HCT116 (cell line): Measurements from ENCODE around the gene CCN5. TPM values are rescaled to one million over a fixed set of nuclear protein-coding genes. Genes with fewer than 3 reads are reported as not detected.
A peak's percentile ranks its signal among the peaks of the same experiment; 100 is the strongest.

Source experiments
- ATAC-seq: fragments of 200-7000 bp; cut with Tn5 transposase; 2 replicates; pipeline ENCODE4 v1.9.1; 2020; ENCODE audit warnings: mild to moderate bottlenecking, moderate library complexity
- BruUV-seq: library from RNA; stranded (reverse); fragments of 400-500 nt; replicated peaks from 2 replicates; lab custom pipeline; 2021; lab: Mats Ljungman, UMichigan
- CTCF ChIA-PET: fragments of 300-600 bp; sonication (Branson Sonifier 250); formaldehyde crosslinking; loops from one replicate; lab custom pipeline; 2021; ENCODE audit warnings: antibody characterized with exemption; lab: Charles Lee
- POLR2A ChIA-PET: fragments of 300-600, 350-600 bp; sonication (Branson Sonifier 250); formaldehyde crosslinking; loops from one replicate; lab custom pipeline; 2021; ENCODE audit warnings: antibody characterized with exemption; lab: Charles Lee
- RAD21 ChIA-PET, 2 experiments: fragments of 300-600 bp; sonication (Branson Sonifier 250); formaldehyde crosslinking; loops; one replicate each; lab custom pipeline; 2023; ENCODE audit warnings: low total read pairs in 2 of 2; ENCODE audit not compliant: uncharacterized antibody in 2 of 2, unreplicated experiment in 2 of 2, low non-redundant PET in 1 of 2; lab: Charles Lee
- DNase-seq: peaks from one replicate; pipeline ENCODE4 v3.0.0-alpha.2; 2010; ENCODE audit warnings: low read depth, low spot score
- H2AFZ ChIP-seq: fragments of 200-600 bp; shearing (Covaris generic), sonication (generic); 2 replicates; pipeline ENCODE4 v1.6.1; 2017; ENCODE audit warnings: low read depth, mixed run types, mixed read lengths, antibody characterized with exemption, low read length; ENCODE audit not compliant: poor library complexity, severe bottlenecking
- H3K27ac ChIP-seq: 2 replicates; pipeline ENCODE4 v1.5.1; 2012; ENCODE audit warnings: low read depth, low read length
- H3K27me3 ChIP-seq: fragments of 200-600 bp; sonication (generic); 2 replicates; pipeline ENCODE4 v1.6.1; 2016; ENCODE audit warnings: mixed run types, low read length, mixed read lengths; ENCODE audit not compliant: insufficient read depth
- H3K36me3 ChIP-seq, 2 experiments: fragments of 200-500 bp in 1 of 2; fragments of 200-600 bp in 1 of 2; sonication (Bioruptor generic) in 1 of 2; sonication (generic) in 1 of 2; 2 replicates each; pipeline versions ENCODE4 v1.5.1 to v1.6.1; 2014 to 2016; ENCODE audit warnings: low read length in 2 of 2, inconsistent platforms in 1 of 2, mixed read lengths in 1 of 2, mixed run types in 1 of 2; ENCODE audit not compliant: insufficient read depth in 2 of 2, control insufficient read depth in 1 of 2
- H3K4me1 ChIP-seq, 2 experiments: fragments of 200-600 bp in 1 of 2; sonication (generic) in 1 of 2; 2 replicates each; pipeline versions ENCODE4 v1.5.1 to v1.6.1; 2012 to 2017; ENCODE audit warnings: low read length in 2 of 2, inconsistent platforms in 1 of 2, mild to moderate bottlenecking in 1 of 2, mixed read lengths in 1 of 2, mixed run types in 1 of 2, moderate library complexity in 1 of 2; ENCODE audit not compliant: insufficient read depth in 2 of 2, control insufficient read depth in 1 of 2
- H3K4me2 ChIP-seq: fragments of 200-600 bp; sonication (generic); 2 replicates; pipeline ENCODE4 v1.6.1; 2017; ENCODE audit warnings: mixed run types, low read length, mixed read lengths
- H3K4me3 ChIP-seq, 2 experiments: fragments of 200-600 bp in 1 of 2; sonication (generic) in 1 of 2; replicated peaks in 1 of 2; 2 replicates each; pipeline ENCODE4 v1.5.1; 2011 to 2016; ENCODE audit warnings: low read length in 2 of 2, control low read depth in 1 of 2, low read depth in 1 of 2, mild to moderate bottlenecking in 1 of 2, mixed read lengths in 1 of 2, mixed run types in 1 of 2
- H3K79me2 ChIP-seq: fragments of 200-600 bp; sonication (generic); 2 replicates; pipeline ENCODE4 v1.6.1; 2017; ENCODE audit warnings: mild to moderate bottlenecking, mixed run types, low read length, moderate library complexity, mixed read lengths; ENCODE audit not compliant: insufficient read depth
- H3K9ac ChIP-seq: fragments of 200-600 bp; sonication (generic); 2 replicates; pipeline ENCODE4 v1.6.1; 2016; ENCODE audit warnings: low read length, mixed read lengths
- H3K9me2 ChIP-seq: fragments of 200-600 bp; sonication (generic), shearing (Covaris generic); 2 replicates; pipeline ENCODE4 v1.6.1; 2017; ENCODE audit warnings: mixed run types, mild to moderate bottlenecking, moderate library complexity; ENCODE audit not compliant: insufficient read depth
- H3K9me3 ChIP-seq, 2 experiments: fragments of 200-500 bp in 1 of 2; fragments of 200-600 bp in 1 of 2; sonication (Bioruptor generic) in 1 of 2; sonication (generic) in 1 of 2; 2 replicates each; pipeline ENCODE4 v1.6.1; 2014 to 2017; ENCODE audit warnings: low read length in 2 of 2, mixed read lengths in 2 of 2, inconsistent platforms in 1 of 2, low read depth in 1 of 2, mild to moderate bottlenecking in 1 of 2, mixed run types in 1 of 2, moderate library complexity in 1 of 2; ENCODE audit not compliant: control insufficient read depth in 1 of 2, insufficient read depth in 1 of 2
- H4K20me1 ChIP-seq: fragments of 200-600 bp; sonication (generic), shearing (Covaris generic); 2 replicates; pipeline ENCODE4 v1.6.1; 2017; ENCODE audit warnings: mixed run types, mild to moderate bottlenecking, moderate library complexity; ENCODE audit not compliant: insufficient read depth
- CBX3 ChIP-seq: IDR thresholded peaks from 2 replicates; pipeline ENCODE4 v1.6.1; 2012; ENCODE audit warnings: low read depth
- CEBPB ChIP-seq: IDR thresholded peaks from 2 replicates; pipeline ENCODE4 v1.6.1; 2012; ENCODE audit warnings: low read depth
- CTCF ChIP-seq, 3 experiments: fragments of 200-600 bp in 1 of 3; sonication (generic) in 1 of 3; IDR thresholded peaks in 2 of 3; conservative IDR thresholded peaks in 1 of 3; 2 replicates each; pipeline ENCODE4 v1.5.1; 2012 to 2017; ENCODE audit warnings: low read depth in 2 of 3, low read length in 2 of 3, antibody characterized with exemption in 1 of 3, borderline replicate concordance in 1 of 3, control low read depth in 1 of 3, mild to moderate bottlenecking in 1 of 3, mixed read lengths in 1 of 3, mixed run types in 1 of 3, moderate library complexity in 1 of 3; ENCODE audit not compliant: insufficient read depth in 1 of 3
- EGR1 ChIP-seq: IDR thresholded peaks from 2 replicates; pipeline ENCODE4 v1.6.1; 2012; ENCODE audit warnings: low read depth
- EZH2 ChIP-seq: fragments of 200-600 bp; sonication (generic); IDR thresholded peaks from 2 replicates; pipeline ENCODE4 v1.6.1; 2017; ENCODE audit warnings: antibody characterized with exemption, mixed run types
- FOSL1 ChIP-seq: IDR thresholded peaks from 2 replicates; pipeline ENCODE4 v1.6.1; 2012; ENCODE audit warnings: low read depth
- ZFX ChIP-seq: fragments of 450-650 bp; IDR thresholded peaks from 2 replicates; pipeline ENCODE4 v1.6.1; 2017
- intact Hi-C: fragments of 100-400 bp; cut with micrococcal nuclease; formaldehyde crosslinking; loops from 2 replicates; pipeline ENCODE4 v1.10.0; 2022
- total RNA-seq: library from RNA; stranded (reverse); gene quantifications from one replicate; pipeline ENCODE4 v1.2.1, GENCODE V29; 2021; ENCODE audit not compliant: unreplicated experiment
- TF ChIP-seq, protein P1 (sequence below): IDR thresholded peaks from 2 replicates; pipeline ENCODE4 v1.6.1; 2012; ENCODE audit warnings: low read depth

The CCN5 gene
- total RNA-seq, 1 experiment from 2014 or later: 0.20 TPM

DNA sequence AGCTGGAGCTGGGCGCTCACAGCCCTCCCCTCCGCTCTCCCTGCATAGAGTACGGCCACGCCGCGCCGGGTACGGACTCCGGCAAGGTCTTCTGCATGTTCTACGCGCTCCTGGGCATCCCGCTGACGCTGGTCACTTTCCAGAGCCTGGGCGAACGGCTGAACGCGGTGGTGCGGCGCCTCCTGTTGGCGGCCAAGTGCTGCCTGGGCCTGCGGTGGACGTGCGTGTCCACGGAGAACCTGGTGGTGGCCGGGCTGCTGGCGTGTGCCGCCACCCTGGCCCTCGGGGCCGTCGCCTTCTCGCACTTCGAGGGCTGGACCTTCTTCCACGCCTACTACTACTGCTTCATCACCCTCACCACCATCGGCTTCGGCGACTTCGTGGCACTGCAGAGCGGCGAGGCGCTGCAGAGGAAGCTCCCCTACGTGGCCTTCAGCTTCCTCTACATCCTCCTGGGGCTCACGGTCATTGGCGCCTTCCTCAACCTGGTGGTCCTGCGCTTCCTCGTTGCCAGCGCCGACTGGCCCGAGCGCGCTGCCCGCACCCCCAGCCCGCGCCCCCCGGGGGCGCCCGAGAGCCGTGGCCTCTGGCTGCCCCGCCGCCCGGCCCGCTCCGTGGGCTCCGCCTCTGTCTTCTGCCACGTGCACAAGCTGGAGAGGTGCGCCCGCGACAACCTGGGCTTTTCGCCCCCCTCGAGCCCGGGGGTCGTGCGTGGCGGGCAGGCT lies 35.1 kb downstream of the CCN5 start:
- ChIA-PET RAD21 (no interaction called here), CTCF (no interaction called here), POLR2A (no interaction called here)
- DNase-seq (no peak), ATAC-seq (no peak)
- Histone ChIP-seq H3K79me2 (no peaks in the 10 kb centered on the region), H3K27me3 (no peaks in the 10 kb centered on the region), H2AFZ (no peak overlapping the region), H4K20me1 (no peaks in the 10 kb centered on the region), H3K9ac (no peak overlapping the region), H3K9me2 (no peaks in the 10 kb centered on the region), H3K36me3 (no peaks in the 10 kb centered on the region), H3K9me3 (no peaks in the 10 kb centered on the region), H3K4me2 (no peak overlapping the region), H3K4me3 (no peak overlapping the region), H3K27ac (no peak overlapping the region), H3K4me1 (peaks cover 8 to 12% of the 10 kb centered on the region in 2 experiments; a peak in 3 of 4 replicates)
- no TSS peak for BruUV-seq
- intact Hi-C loops: no loop called here
- TF ChIP-seq CTCF (IDR thresholded peaks at IDR 0.05 in 2 of 3, conservative IDR thresholded peaks at IDR 0.05 in 1 of 3; ENCODE audit: borderline replicate concordance in 1 of 3, insufficient read depth in 1 of 3, low read depth in 2 of 3, low read length in 2 of 3) (peak in 2 of 3 experiments; percentile 16 to 35; a peak in 3 of 6 replicates), EGR1 (no peak)

GRCh38 chr20:44752099-44752931 lies 37.1 kb downstream of the CCN5 start:
- Histone ChIP-seq H3K4me1 (peaks cover 1 to 4% of the 10 kb centered on the region in 2 experiments; a peak in 3 of 4 replicates), H3K4me3 (no peak overlapping the region), H3K27ac (no peak overlapping the region), H4K20me1 (no peaks in the 10 kb centered on the region), H3K27me3 (no peaks in the 10 kb centered on the region), H3K9me2 (no peaks in the 10 kb centered on the region), H3K9ac (no peak overlapping the region), H2AFZ (no peak overlapping the region), H3K9me3 (no peaks in the 10 kb centered on the region), H3K79me2 (no peaks in the 10 kb centered on the region), H3K36me3 (no peaks in the 10 kb centered on the region), H3K4me2 (no peak overlapping the region)
- intact Hi-C loops: no loop called here
- POLR2A ChIA-PET: no interaction called here
- CTCF ChIA-PET: interaction anchor here (0.8 kb wide), 1 partner anchor 115 kb away, joined by 3 read pairs; no protein-coding TSS in a partner anchor
- no TSS peak for BruUV-seq
- DNase-seq (no peak), ATAC-seq (no peak)
- TF ChIP-seq ZFX (no peak), CBX3 (no peak), FOSL1 (no peak), CEBPB (no peak), EZH2 (no peak)
- TF ChIP-seq, protein P1, sequence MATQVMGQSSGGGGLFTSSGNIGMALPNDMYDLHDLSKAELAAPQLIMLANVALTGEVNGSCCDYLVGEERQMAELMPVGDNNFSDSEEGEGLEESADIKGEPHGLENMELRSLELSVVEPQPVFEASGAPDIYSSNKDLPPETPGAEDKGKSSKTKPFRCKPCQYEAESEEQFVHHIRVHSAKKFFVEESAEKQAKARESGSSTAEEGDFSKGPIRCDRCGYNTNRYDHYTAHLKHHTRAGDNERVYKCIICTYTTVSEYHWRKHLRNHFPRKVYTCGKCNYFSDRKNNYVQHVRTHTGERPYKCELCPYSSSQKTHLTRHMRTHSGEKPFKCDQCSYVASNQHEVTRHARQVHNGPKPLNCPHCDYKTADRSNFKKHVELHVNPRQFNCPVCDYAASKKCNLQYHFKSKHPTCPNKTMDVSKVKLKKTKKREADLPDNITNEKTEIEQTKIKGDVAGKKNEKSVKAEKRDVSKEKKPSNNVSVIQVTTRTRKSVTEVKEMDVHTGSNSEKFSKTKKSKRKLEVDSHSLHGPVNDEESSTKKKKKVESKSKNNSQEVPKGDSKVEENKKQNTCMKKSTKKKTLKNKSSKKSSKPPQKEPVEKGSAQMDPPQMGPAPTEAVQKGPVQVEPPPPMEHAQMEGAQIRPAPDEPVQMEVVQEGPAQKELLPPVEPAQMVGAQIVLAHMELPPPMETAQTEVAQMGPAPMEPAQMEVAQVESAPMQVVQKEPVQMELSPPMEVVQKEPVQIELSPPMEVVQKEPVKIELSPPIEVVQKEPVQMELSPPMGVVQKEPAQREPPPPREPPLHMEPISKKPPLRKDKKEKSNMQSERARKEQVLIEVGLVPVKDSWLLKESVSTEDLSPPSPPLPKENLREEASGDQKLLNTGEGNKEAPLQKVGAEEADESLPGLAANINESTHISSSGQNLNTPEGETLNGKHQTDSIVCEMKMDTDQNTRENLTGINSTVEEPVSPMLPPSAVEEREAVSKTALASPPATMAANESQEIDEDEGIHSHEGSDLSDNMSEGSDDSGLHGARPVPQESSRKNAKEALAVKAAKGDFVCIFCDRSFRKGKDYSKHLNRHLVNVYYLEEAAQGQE: no peak
- RAD21 ChIA-PET: no interaction called here
